Measurements from ENCODE around the gene CCDC136.

The CCDC136 gene

GRCh38 chr7:128840326-128841170, 48.8 kb downstream of the CCDC136 start:
- Histone ChIP-seq H3K9ac (ENCODE audit: insufficient read length) (no peak overlapping the region), H3K9me3 (ENCODE audit: low read depth, low read length) (no peaks in the 10 kb centered on the region), H3K36me3 (ENCODE audit: insufficient read depth, low read length) (peaks cover 43% of the 10 kb centered on the region), H3K4me3 (no peak overlapping the region), H3K27ac (no peak overlapping the region)
- DNase-seq (ENCODE audit: low read depth, low spot score): no peak
- TF ChIP-seq EZH2 (IDR thresholded peaks at IDR 0.05) (no peak), POLR2AphosphoS5 (IDR thresholded peaks at IDR 0.05; ENCODE audit: borderline replicate concordance, low read depth, low read length) (no peak), FOXP2 (optimal IDR thresholded peaks at IDR 0.05; ENCODE audit: control extremely low read depth, extremely low read length, insufficient read depth) (no peak)

DNA sequence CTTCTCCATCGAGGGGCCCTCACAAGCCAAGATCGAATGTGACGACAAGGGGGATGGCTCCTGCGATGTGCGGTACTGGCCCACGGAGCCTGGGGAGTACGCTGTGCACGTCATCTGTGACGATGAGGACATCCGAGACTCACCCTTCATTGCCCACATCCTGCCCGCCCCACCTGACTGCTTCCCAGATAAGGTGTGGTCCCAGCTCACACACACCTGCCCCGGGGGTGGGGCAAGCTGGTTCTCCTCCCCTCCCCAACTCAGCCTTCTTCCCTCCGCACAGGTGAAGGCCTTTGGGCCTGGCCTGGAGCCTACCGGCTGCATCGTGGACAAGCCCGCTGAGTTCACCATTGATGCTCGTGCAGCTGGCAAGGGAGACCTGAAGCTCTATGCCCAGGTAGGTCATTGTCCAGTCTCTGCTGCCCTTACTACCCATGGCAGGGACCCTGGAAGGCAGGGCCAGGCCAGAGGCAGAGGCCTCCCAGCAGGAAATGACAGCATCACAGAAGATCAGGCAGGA, 49.5 kb downstream of the CCDC136 start:
- Histone ChIP-seq H3K9ac (ENCODE audit: insufficient read length) (no peak overlapping the region), H3K4me3 (no peak overlapping the region), H3K27ac (no peak overlapping the region), H3K9me3 (ENCODE audit: low read depth, low read length) (no peaks in the 10 kb centered on the region), H3K36me3 (ENCODE audit: insufficient read depth, low read length) (peaks cover 43% of the 10 kb centered on the region)
- TF ChIP-seq FOXP2 (optimal IDR thresholded peaks at IDR 0.05; ENCODE audit: control extremely low read depth, extremely low read length, insufficient read depth): no peak
- no peak for DNase-seq (ENCODE audit: low read depth, low spot score)

DNA sequence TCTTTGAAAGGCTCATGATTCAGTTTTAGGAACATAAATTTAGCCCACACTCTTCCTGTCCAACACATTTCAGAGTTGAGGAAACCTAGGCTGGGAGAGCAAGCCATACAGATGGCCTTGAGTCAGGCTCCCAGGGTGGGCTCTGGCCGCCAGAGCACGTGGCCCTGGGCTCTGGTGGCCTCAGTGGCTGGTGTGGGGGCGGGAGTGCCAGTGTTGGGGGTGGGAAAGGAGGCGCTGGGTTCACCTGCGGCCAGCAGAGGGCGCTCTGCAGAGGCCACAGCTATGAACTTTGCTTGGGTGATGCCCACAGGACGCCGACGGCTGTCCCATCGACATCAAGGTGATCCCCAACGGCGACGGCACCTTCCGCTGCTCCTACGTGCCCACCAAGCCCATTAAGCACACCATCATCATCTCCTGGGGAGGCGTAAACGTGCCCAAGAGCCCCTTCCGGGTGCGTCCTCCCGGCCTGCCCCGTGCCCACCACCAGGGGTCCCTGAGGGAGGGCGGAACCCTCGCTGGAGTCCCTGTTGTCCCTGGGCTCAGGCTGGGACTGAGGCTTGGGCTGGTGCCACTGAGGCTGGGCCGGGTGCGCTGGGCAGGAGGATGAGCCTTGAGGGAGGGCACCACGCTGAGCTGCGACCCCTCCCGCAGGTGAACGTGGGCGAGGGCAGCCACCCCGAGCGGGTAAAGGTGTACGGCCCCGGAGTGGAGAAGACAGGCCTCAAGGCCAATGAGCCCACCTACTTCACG, 50.3 kb downstream of the CCDC136 start:
- H3K9ac ChIP-seq (ENCODE audit: insufficient read length): no peak overlapping the region
- peaks cover 43% of the 10 kb centered on the region for H3K36me3 ChIP-seq (ENCODE audit: insufficient read depth, low read length)
- no peak overlapping the region for H3K4me3 ChIP-seq
- H3K9me3 ChIP-seq (ENCODE audit: low read depth, low read length): no peaks in the 10 kb centered on the region
- no peak for DNase-seq (ENCODE audit: low read depth, low spot score)
- no peak for TF ChIP-seq EZH2 (IDR thresholded peaks at IDR 0.05)
- no peak for TF ChIP-seq POLR2AphosphoS5 (IDR thresholded peaks at IDR 0.05; ENCODE audit: borderline replicate concordance, low read depth, low read length)
- TF ChIP-seq FOXP2 (optimal IDR thresholded peaks at IDR 0.05; ENCODE audit: control extremely low read depth, extremely low read length, insufficient read depth): no peak
- H3K27ac ChIP-seq: no peak overlapping the region

GRCh38 chr7:128842674-128843641, 51.2 kb downstream of the CCDC136 start:
- TF ChIP-seq POLR2AphosphoS5 (IDR thresholded peaks at IDR 0.05; ENCODE audit: borderline replicate concordance, low read depth, low read length) (no peak), EZH2 (IDR thresholded peaks at IDR 0.05) (no peak), FOXP2 (optimal IDR thresholded peaks at IDR 0.05; ENCODE audit: control extremely low read depth, extremely low read length, insufficient read depth) (no peak)
- no peak for DNase-seq (ENCODE audit: low read depth, low spot score)
- Histone ChIP-seq H3K9me3 (ENCODE audit: low read depth, low read length) (no peaks in the 10 kb centered on the region), H3K36me3 (ENCODE audit: insufficient read depth, low read length) (peaks cover 37% of the 10 kb centered on the region), H3K4me3 (no peak overlapping the region), H3K9ac (ENCODE audit: insufficient read length) (no peak overlapping the region), H3K27ac (no peak overlapping the region)

DNA sequence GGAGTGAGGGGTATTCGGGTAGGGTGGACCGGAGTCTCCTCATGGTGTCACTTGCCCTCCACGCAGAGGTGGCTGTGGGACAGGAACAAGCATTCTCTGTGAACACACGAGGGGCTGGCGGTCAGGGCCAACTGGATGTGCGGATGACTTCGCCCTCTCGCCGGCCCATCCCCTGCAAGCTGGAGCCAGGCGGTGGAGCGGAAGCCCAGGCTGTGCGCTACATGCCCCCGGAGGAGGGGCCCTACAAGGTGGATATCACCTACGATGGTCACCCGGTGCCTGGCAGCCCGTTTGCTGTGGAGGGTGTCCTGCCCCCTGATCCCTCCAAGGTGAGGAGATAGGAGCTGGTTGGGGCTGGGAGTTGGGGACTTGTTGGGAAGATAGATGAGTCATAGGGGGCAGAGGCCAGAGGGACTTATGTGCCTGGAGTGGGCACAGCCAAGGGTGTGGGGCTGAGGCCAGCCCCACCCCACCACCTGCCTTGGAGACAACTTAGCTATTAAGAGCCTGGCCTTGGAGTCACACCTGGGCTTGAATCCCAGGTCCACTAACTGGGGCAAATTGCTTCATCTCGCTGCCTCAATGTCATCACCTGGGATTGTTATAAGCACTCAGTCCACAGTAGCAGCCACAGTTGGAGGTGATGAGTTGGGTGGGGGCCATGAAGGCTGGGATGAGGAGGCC, 52.3 kb downstream of the CCDC136 start:
- no peak overlapping the region for H3K27ac ChIP-seq
- no peak overlapping the region for H3K9ac ChIP-seq (ENCODE audit: insufficient read length)
- H3K36me3 ChIP-seq (ENCODE audit: insufficient read depth, low read length): peaks cover 36% of the 10 kb centered on the region
- TF ChIP-seq EZH2 (IDR thresholded peaks at IDR 0.05): no peak
- TF ChIP-seq FOXP2 (optimal IDR thresholded peaks at IDR 0.05; ENCODE audit: control extremely low read depth, extremely low read length, insufficient read depth): no peak
- no peak for TF ChIP-seq POLR2AphosphoS5 (IDR thresholded peaks at IDR 0.05; ENCODE audit: borderline replicate concordance, low read depth, low read length)
- no peaks in the 10 kb centered on the region for H3K9me3 ChIP-seq (ENCODE audit: low read depth, low read length)
- no peak overlapping the region for H3K4me3 ChIP-seq
- no peak for DNase-seq (ENCODE audit: low read depth, low spot score)

GRCh38 chr7:128844777-128845311, 53.1 kb downstream of the CCDC136 start:
- no peak overlapping the region for H3K4me3 ChIP-seq
- DNase-seq (ENCODE audit: low read depth, low spot score): no peak
- no peak overlapping the region for H3K27ac ChIP-seq
- TF ChIP-seq POLR2AphosphoS5 (IDR thresholded peaks at IDR 0.05; ENCODE audit: borderline replicate concordance, low read depth, low read length): no peak
- TF ChIP-seq EZH2 (IDR thresholded peaks at IDR 0.05): no peak
- TF ChIP-seq FOXP2 (optimal IDR thresholded peaks at IDR 0.05; ENCODE audit: control extremely low read depth, extremely low read length, insufficient read depth): no peak
- H3K36me3 ChIP-seq (ENCODE audit: insufficient read depth, low read length): peaks cover 36% of the 10 kb centered on the region
- H3K9me3 ChIP-seq (ENCODE audit: low read depth, low read length): no peaks in the 10 kb centered on the region
- no peak overlapping the region for H3K9ac ChIP-seq (ENCODE audit: insufficient read length)

GRCh38 chr7:128845475-128845874, 53.7 kb downstream of the CCDC136 start:
- no peak overlapping the region for H3K9ac ChIP-seq (ENCODE audit: insufficient read length)
- H3K36me3 ChIP-seq (ENCODE audit: insufficient read depth, low read length): peaks cover 36% of the 10 kb centered on the region
- TF ChIP-seq POLR2AphosphoS5 (IDR thresholded peaks at IDR 0.05; ENCODE audit: borderline replicate concordance, low read depth, low read length) (no peak), FOXP2 (optimal IDR thresholded peaks at IDR 0.05; ENCODE audit: control extremely low read depth, extremely low read length, insufficient read depth) (no peak), EZH2 (IDR thresholded peaks at IDR 0.05) (no peak)
- H3K27ac ChIP-seq: no peak overlapping the region
- no peak overlapping the region for H3K4me3 ChIP-seq
- no peaks in the 10 kb centered on the region for H3K9me3 ChIP-seq (ENCODE audit: low read depth, low read length)
- no peak for DNase-seq (ENCODE audit: low read depth, low spot score)

Data from SK-N-MC (cell line).